CD4-positive, alpha-beta T cell treated with Interleukin-1 beta for 1 hour (primary cell): ENCODE data around the gene OBSL1.

Source experiments
- DNase-seq, 2 donors: peaks; one replicate each; pipeline ENCODE4 v3.0.0-alpha.2; 2020 to 2022

The OBSL1 gene

DNA sequence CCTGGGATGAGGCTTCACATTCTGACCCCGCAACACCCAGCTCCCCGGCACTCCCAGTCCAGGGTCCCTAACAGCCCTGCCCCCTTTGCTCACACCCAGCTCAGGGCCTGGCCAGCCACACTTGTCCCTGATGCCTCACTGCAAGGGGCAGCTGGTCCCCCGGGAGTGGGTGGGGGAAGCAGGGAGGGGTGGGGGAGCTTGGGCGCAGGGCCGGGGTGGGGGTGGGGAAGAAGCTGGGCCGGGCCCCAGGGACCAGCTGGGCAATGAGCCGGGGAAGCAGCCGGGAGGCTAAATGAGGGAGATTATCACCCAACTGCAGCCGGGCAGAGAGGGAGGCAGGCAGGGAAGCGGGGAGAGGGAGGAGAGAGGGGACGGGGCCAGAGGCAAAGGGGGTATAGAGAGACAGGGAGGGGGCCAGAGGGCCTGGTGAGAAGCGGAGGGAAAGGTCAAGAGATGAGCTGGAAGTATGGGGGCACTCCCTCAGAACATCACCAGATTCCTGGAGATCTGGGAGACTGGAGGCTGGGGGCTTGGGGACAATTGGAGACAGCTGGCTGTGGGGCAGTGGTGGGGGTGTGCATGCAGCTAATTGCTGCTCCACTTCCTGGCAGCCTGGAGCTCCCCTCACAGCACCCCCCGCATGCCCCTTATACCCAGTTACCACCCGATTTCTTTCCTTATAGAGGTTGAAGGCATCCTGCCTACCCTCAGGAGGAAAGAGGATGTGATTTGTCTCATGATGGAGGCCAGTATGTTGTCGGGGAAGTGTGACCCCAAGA lies 59.6 kb downstream of the OBSL1 start:
- DNase-seq, result no peak

DNA sequence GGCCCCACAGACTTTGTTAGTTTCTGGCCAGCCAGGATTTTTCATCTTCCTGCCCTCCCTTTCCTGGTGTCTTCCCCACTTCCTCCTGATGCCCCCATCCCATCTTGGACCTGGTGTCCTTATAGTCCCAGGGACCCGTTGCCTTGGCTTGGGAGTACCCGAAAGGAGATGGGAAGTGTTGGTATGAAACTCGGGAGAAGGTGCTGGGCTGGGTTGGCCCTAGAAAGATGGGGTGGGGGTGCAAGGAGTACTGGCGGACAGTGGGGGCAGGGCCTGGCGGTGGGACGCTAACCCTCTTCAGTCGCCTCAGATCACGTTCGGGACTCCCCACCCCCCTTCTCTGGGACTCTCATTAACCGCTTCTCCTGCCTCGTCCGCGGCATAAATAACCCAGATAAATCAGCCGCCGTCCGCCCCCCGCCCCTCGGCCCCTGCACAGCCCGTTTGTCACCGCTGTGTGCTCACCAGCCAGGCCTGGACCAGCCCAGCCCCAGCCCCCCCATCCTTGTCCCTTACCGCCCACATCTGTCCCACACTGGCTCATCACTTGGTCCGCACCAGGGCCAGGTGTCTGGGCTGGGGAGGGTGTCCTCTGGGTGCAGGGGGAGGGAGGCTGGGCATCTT lies 60.7 kb downstream of the OBSL1 start:
- no peak for DNase-seq

DNA sequence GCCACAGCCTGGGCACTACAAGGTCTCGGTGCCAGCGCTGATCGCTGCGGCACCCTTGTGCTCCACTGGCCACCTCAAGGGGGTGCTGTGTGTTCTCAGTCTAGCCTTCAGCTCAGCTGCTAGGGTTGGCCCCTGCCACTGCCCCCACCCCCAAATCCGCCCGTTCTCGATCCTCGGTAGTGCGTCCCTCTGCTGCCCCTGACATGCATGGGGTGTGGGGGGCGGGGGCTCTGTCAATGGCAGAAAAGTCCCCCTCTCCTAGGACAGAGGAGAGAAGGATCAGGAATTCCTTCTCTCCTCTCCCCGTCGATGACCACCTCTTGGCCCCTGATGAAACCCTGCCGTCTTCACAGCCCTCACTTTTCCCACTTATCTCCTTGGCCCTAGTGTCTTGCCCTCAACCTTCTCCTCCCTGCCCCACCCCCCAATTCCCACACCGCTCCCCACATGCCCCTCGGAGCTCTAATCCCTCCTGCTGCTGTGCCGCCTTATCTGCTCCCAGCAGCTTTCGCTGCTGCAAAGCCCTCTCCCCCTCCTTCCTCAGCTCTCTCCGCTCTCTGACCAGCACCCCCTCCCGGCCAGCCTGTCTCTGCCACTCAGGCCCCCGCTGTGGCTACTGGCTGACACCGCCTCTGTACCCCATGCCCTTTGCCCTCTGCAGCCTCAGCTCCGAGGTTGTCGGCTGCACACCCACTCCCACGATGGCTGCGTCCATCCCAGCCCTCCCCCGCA lies 61.4 kb downstream of the OBSL1 start:
- DNase-seq, result peak; percentile 29 to 39

DNA sequence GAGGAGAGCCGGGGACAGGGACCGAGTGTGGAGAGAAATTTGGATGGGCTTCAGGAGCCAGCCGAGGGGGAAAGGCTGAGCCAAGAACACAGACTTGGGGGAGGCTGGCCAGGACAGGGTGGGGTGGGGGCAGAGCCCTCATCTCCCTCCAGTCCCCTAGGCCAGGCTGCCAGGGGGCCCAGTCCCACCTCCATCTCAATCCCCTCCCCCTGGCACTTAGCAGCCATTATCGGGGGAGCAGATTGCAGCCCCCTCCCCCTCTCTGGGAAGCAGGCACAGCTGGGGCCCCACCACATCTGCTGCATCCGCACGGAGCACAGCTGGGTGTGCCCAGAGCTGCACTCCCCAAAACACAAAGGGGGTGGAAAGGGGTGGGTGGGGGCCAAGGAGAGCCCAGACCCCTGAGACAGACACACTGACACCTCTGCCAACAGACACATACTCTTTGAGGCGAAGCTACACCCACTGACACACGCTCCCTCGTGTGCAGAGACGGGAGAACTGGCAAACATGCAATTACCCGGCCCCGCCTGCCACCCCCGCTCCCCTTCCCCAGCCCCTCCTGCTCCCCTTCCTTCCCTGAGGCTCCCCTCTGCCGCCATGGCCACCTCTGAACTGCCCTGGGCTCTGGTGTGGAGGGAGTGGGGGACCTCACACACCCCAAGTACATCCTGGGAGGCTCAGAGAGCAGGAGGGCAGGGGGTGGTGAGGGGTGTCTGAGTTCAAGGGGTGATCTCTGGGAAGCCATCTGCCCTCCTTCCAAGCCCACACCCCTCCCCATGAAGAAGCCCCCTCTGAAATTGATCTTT lies 62.2 kb downstream of the OBSL1 start:
- no peak for DNase-seq

DNA sequence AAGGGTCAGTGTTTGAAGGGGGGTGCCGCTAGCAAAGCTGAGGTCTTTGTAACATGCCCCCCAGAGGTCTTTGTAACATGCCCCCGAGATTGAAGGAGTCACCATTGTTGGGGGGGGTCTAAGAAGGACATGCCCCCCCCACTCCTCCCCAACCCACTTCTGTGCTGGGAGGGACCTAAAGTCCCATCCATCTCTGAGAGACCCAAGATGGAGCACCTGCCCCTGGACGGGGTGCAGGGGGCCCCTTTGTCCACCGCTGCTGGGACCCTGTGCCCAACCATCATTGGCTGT lies 63.0 kb downstream of the OBSL1 start:
- no peak for DNase-seq

DNA sequence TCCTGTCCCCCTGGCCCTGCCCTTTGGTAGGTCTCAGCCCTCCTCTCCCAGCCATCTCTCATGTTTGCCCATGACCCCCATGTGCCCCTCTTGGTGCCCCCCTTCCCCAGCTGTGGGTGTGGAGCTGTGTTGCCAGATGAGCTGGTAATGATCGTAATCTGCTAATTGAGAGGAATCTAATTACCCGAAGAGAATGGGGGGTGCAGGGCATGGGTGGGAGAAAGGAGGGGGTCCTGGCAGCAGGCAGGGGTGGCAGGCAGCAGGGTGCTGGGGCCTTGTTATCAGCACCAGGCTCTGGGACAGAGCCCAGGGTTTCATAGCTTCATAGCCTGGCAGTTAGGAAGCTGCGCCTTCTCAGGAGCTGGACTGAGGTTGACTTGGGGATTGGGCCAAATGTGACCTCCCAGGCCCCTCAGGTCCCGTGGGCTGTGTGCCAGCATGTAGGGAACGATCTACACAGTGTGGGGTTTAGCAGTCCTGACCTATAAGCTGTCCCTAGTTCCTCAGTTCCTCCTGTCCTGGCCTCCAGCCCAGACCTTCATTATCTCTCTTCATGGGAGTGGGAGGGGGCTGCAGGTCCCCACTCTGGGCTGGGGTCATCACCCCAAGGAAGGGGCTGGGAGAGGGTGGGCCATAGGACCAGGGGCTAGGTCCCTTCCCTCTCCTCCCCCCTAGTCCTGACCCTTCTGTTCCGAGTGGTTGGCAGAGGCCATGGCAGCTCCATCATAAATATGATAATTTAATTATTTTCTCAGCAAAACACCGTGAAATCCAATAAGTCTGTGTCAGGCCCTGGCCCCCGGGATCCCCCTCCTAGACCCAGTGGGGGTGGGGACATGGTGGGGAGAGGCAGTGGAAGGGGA lies 63.5 kb downstream of the OBSL1 start:
- DNase-seq, result no peak

DNA sequence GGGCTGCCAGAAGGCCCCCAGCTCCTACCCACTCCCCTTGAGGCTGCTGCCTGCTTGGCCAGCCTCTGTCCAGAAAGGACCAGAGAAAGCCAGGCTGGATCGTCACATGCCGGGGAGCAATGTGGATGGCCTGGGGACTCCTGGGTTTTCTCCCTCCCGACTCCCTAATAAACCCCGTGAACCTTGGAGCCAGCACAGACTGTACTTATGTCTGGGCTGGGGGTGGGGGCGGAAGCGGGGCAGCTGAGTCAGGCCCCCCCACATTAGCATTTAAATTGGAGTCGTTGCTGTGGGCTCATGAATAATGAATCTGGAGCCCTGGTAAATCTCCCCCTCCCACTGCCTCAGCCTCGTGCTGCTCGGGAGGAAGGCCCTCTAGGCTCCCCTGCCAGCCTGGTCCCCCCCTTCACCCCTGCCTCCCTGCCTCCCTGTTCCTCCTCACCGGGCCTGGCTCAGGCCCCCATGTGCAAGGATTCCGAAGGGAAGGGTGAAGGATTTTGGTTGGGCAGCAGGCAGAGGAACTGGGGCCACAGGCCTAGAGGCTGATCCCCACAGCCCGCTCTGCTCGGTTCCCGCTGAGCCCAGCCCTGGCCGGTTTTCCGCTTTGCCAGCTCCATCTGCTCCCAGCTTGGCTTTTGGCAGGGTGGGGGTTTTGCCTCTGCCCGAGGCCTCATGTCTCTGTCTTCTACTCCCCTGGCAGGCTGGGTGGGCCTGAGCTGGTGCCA lies 64.4 kb downstream of the OBSL1 start:
- no peak for DNase-seq

DNA sequence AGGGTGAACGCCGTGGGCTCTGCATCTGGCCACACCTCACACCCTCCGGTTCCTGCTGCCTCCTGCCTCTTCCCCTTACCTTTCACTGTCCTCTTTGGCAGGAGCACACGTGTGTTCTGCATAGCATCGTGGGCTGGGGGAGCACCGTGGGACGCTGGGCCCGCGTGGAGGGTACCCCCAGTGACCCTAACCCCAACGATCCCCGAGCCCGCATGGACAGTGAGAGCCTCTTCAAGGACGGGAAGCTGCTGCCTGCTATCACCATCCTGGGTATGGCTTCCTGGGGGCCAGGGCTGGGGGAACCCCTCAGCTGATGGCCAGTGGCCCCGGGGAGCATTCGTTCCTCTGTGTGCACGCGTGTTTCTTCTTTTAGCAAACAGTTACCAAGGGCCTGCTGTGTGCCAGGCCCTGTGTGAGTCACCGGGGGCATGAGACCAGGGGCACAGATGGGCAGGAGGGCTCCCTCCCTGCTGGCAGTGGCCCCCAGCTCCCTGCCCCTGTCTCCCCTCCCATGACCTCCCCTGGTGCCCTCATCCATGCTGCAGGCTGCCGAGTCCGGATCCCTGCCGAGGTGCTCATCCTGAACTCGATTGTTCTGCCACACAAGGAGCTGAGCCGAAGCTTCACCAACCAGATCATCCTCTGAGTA lies 65.1 kb downstream of the OBSL1 start:
- no peak for DNase-seq

DNA sequence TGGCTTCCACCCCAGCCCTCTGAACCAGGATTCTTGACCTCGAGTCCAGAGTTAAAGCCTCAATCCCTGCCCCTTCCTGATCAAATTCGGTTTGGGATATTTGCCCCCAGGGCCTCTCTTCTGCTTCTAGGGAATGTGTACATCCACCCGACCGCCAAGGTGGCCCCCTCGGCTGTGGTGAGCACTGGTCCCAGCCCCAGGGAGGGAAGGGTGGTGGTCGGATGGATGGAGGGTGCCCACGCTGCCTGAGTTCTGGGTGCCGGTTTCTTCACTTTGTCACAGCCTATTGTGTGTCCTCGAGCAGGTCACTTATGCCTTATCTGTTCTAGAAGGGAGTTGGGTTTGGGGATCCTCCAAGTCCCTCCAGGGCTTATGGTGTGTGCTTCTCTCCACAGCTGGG lies 65.8 kb downstream of the OBSL1 start:
- no peak for DNase-seq

DNA sequence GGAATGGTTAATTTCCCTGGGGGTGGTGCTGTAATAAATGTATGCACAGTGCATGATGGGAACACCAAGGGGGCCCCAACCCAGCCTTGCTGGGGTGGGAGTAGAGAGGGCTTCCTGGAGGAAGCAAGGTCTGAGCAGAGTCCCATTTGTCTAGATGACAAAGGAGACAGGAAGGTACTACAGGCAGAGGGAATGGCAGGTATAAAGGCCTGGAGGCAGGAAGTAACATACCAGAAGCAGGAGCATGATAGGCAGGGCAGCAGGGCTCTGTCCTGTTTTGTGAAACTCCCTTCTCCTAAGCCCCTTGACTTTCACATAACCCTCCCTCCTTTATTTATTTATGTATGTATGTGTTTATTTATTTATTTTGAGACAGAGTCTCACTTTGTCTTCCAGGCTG lies 68.7 kb downstream of the OBSL1 start:
- no peak for DNase-seq

DNA sequence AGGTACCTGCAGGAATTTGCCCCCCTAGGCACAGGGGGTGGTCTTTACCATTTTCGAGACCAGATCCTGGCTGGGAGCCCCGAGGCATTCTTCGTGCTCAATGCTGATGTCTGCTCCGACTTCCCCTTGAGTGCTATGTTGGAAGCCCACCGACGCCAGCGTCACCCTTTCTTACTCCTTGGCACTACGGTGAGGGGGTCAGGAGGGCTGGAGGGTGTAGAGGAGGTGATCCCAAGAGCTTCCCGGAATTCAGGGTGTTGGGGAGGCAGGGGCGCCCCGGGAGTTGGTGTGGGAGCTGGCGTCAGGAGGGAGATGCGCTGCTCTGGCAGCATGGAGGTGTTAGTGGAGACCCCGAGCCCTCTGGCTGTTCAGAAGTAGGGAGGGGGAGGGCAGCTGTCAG lies 69.5 kb downstream of the OBSL1 start:
- no peak for DNase-seq
